Liver (tissue), 9 donors: ENCODE results near the gene ISCA2. TPM values are rescaled to one million over a fixed set of nuclear protein-coding genes. Genes with fewer than 3 reads are reported as not detected.

Experiments used
- DNase-seq: peaks from one replicate; pipeline ENCODE4 v3.0.0-alpha.2; 2017; ENCODE audit warnings: low spot score
- H3K27ac ChIP-seq, 2 donors: one replicate each; pipeline ENCODE4 v1.7.0; 2013; ENCODE audit warnings: inconsistent platforms in 2 of 2, low read length in 2 of 2, control low read depth in 1 of 2, low read depth in 1 of 2, mild to moderate bottlenecking in 1 of 2
- H3K27me3 ChIP-seq, 4 donors: one replicate each; pipeline versions ENCODE4 v1.6.1 to v1.7.0; 2013; ENCODE audit warnings: low read length in 3 of 4, inconsistent platforms in 1 of 4, mild to moderate bottlenecking in 1 of 4, moderate library complexity in 1 of 4; ENCODE audit not compliant: control insufficient read depth in 4 of 4, insufficient read depth in 4 of 4
- H3K36me3 ChIP-seq, 4 donors: one replicate each; pipeline versions ENCODE4 v1.6.1 to v1.7.0; 2013; ENCODE audit warnings: low read length in 3 of 4, mild to moderate bottlenecking in 3 of 4, low read depth in 1 of 4, moderate library complexity in 1 of 4; ENCODE audit not compliant: control insufficient read depth in 4 of 4, insufficient read depth in 3 of 4
- H3K4me1 ChIP-seq, 4 donors: one replicate each; pipeline versions ENCODE4 v1.6.1 to v1.7.0; 2013; ENCODE audit warnings: low read length in 3 of 4, mild to moderate bottlenecking in 3 of 4, moderate library complexity in 1 of 4; ENCODE audit not compliant: control insufficient read depth in 4 of 4, insufficient read depth in 4 of 4
- H3K4me3 ChIP-seq, 3 donors: one replicate each; pipeline versions ENCODE4 v1.6.1 to v1.7.0; 2013; ENCODE audit warnings: low read length in 3 of 3, control low read depth in 1 of 3, low read depth in 1 of 3, mild to moderate bottlenecking in 1 of 3
- H3K9ac ChIP-seq, 2 donors: one replicate each; pipeline ENCODE4 v1.7.0; 2013; ENCODE audit warnings: low read length in 2 of 2, mild to moderate bottlenecking in 2 of 2, moderate library complexity in 2 of 2, control low read depth in 1 of 2, low read depth in 1 of 2
- H3K9me3 ChIP-seq, 4 donors: one replicate each; pipeline versions ENCODE4 v1.6.1 to v1.7.0; 2013; ENCODE audit warnings: low read length in 3 of 4; ENCODE audit not compliant: control insufficient read depth in 4 of 4
- ATF3 ChIP-seq: IDR thresholded peaks from 2 replicates; pipeline ENCODE4 v1.6.1; 2016; ENCODE audit warnings: antibody characterized with exemption
- CTCF ChIP-seq: fragments of 150-350 bp; IDR thresholded peaks from 2 replicates; pipeline ENCODE4 v1.5.1; 2017; ENCODE audit warnings: improper control_type of control experiment, low read depth, low read length; ENCODE audit not compliant: missing input control
- EGR1 ChIP-seq, 2 donors: IDR thresholded peaks; 2 replicates each; pipeline ENCODE4 v1.6.1; 2016 to 2018; ENCODE audit warnings: antibody characterized with exemption in 2 of 2, low read depth in 2 of 2
- FOXA2 ChIP-seq: IDR thresholded peaks from 2 replicates; pipeline ENCODE4 v1.6.1; 2016; ENCODE audit warnings: antibody characterized with exemption
- GABPA ChIP-seq, 2 donors: IDR thresholded peaks in 1 of 2; conservative IDR thresholded peaks in 1 of 2; 2 replicates each; pipeline ENCODE4 v1.6.1; 2016; ENCODE audit warnings: antibody characterized with exemption in 2 of 2, mild to moderate bottlenecking in 1 of 2, moderate library complexity in 1 of 2
- HNF4A ChIP-seq, 2 donors: conservative IDR thresholded peaks; 2 replicates each; pipeline ENCODE4 v1.6.1; 2016; ENCODE audit warnings: antibody characterized with exemption in 2 of 2, mild to moderate bottlenecking in 2 of 2
- HNF4G ChIP-seq: IDR thresholded peaks from 2 replicates; pipeline ENCODE4 v1.6.1; 2016; ENCODE audit warnings: antibody characterized with exemption
- JUND ChIP-seq, 2 donors: IDR thresholded peaks; 2 replicates each; pipeline ENCODE4 v1.6.1; 2016; ENCODE audit warnings: antibody characterized with exemption in 2 of 2
- MAX ChIP-seq: IDR thresholded peaks from 2 replicates; pipeline ENCODE4 v1.6.1; 2016; ENCODE audit warnings: antibody characterized with exemption
- NR2F2 ChIP-seq: IDR thresholded peaks from 2 replicates; pipeline ENCODE4 v1.6.1; 2016; ENCODE audit warnings: antibody characterized with exemption
- RAD21 ChIP-seq, 2 donors: IDR thresholded peaks; 2 replicates each; pipeline ENCODE4 v1.6.1; 2016; ENCODE audit warnings: antibody characterized with exemption in 2 of 2, mild to moderate bottlenecking in 2 of 2
- REST ChIP-seq: IDR thresholded peaks from 2 replicates; pipeline ENCODE4 v1.6.1; 2016; ENCODE audit warnings: antibody characterized with exemption, mild to moderate bottlenecking
- RXRA ChIP-seq, 2 donors: IDR thresholded peaks; 2 replicates each; pipeline ENCODE4 v1.6.1; 2017 to 2018; ENCODE audit warnings: antibody characterized with exemption in 2 of 2, mild to moderate bottlenecking in 1 of 2
- SP1 ChIP-seq: IDR thresholded peaks from 2 replicates; pipeline ENCODE4 v1.6.1; 2018; ENCODE audit warnings: antibody characterized with exemption, mild to moderate bottlenecking
- TAF1 ChIP-seq: conservative IDR thresholded peaks from 2 replicates; pipeline ENCODE4 v1.6.1; 2016; ENCODE audit warnings: antibody characterized with exemption, mild to moderate bottlenecking
- YY1 ChIP-seq: IDR thresholded peaks from 2 replicates; pipeline ENCODE4 v1.6.1; 2016; ENCODE audit warnings: antibody characterized with exemption, mild to moderate bottlenecking
- ZBTB33 ChIP-seq: IDR thresholded peaks from 2 replicates; pipeline ENCODE4 v1.6.1; 2016; ENCODE audit warnings: antibody characterized with exemption
- WGBS: extraction: QIAGEN DNeasy Blood & Tissue Kit; methylation state at CpG from one replicate; pipeline ENCODE4 v1.1.7; 2013; 5-methylcytosine and 5-hydroxymethylcytosine counted together
- polyA plus RNA-seq, 2 donors: library from polyadenylated mRNA; stranded (reverse) in 1 of 2; unstranded in 1 of 2; fragments of 200-250 nt in 1 of 2; fragments of >200 nt in 1 of 2; fragmentation: Nextera tagmentation in 1 of 2; extraction: Ambion mirVana in 1 of 2; gene quantifications; one replicate each; pipeline versions ENCODE4 v1.2.1 to v1.2.3, GENCODE V29; 2013 to 2015
- total RNA-seq, 2 donors: library from RNA; depleted of rRNA; stranded (reverse); fragments of >200 nt; gene quantifications; one replicate each; pipeline ENCODE4 v1.2.3, GENCODE V29; 2014
- donor health status: healthy.
- donor health status: healthy.
- donor health status: healthy.
- donor health status: healthy.
- donor health status: healthy.

ISCA2 gene
- total and polyA plus RNA-seq, 4 donors, result 7.1 to 35.3 (median 15.8) TPM

- Histone ChIP-seq H3K27ac (no peak overlapping the region), H3K4me1 (no peaks in the 10 kb centered on the region), H3K27me3 (no peaks in the 10 kb centered on the region), H3K9me3 (no peaks in the 10 kb centered on the region), H3K4me3 (no peak overlapping the region), H3K36me3 (no peaks in the 10 kb centered on the region), H3K9ac (no peak overlapping the region)
- no peak for DNase-seq
- no peak for TF ChIP-seq RXRA (IDR thresholded peaks at IDR 0.05)
- TF ChIP-seq ZBTB33, result no peak
These were observed 31.2 kb downstream of the ISCA2 start for GRCh38 chr14:74524812-74525135.

GRCh38 chr14:74525361-74525851 is 31.8 kb downstream of the ISCA2 start:
- H3K9ac ChIP-seq, result no peak overlapping the region
- H3K36me3 ChIP-seq, result no peaks in the 10 kb centered on the region
- no peaks in the 10 kb centered on the region for H3K27me3 ChIP-seq
- H3K27ac ChIP-seq, result no peak overlapping the region
- no peaks in the 10 kb centered on the region for H3K4me1 ChIP-seq
- H3K9me3 ChIP-seq, result no peaks in the 10 kb centered on the region
- no peak for DNase-seq
- 55% methylated on average over 4 of the region's 4 CpGs for WGBS
- no peak overlapping the region for H3K4me3 ChIP-seq
- TF ChIP-seq GABPA (IDR thresholded peaks at IDR 0.05 in 1 of 2, conservative IDR thresholded peaks at IDR 0.05 in 1 of 2) (no peak), ATF3 (no peak), FOXA2 (no peak), RAD21 (IDR thresholded peaks at IDR 0.05) (no peak), TAF1 (no peak), HNF4A (conservative IDR thresholded peaks at IDR 0.05) (no peak), HNF4G (no peak), JUND (IDR thresholded peaks at IDR 0.05) (no peak), RXRA (IDR thresholded peaks at IDR 0.05) (no peak), YY1 (no peak), REST (no peak), EGR1 (IDR thresholded peaks at IDR 0.05; ENCODE audit: low read depth in 2 of 2) (no peak), ZBTB33 (no peak), MAX (no peak), SP1 (no peak), NR2F2 (no peak), CTCF (no peak)
